Right lung (tissue), 5 donors: Measurements from ENCODE around the gene NHLRC4. TPM values are rescaled to one million over a fixed set of nuclear protein-coding genes. Genes with fewer than 3 reads are reported as not detected.

Source experiments
- DNase-seq, 2 donors: peaks; one replicate each; pipeline ENCODE4 v3.0.0-alpha.2; 2013
- polyA plus RNA-seq, 5 donors: library from polyadenylated mRNA; unstranded; fragments of 120-200 nt; gene quantifications; one replicate each; pipeline versions ENCODE4 v1.2.1 to v1.2.3, GENCODE V29; 2013; ENCODE audit warnings: inconsistent platforms in 1 of 5, low replicate concordance in 1 of 5; ENCODE audit not compliant: insufficient read length in 5 of 5, insufficient read depth in 1 of 5

The NHLRC4 gene
- polyA plus RNA-seq, 5 donors: 1.5 to 4.9 (median 2.9) TPM

- no peak for DNase-seq
Observed at GRCh38 chr16:529012-529575, 37.7 kb upstream of the NHLRC4 start.

GRCh38 chr16:530111-530817 lies 36.5 kb upstream of the NHLRC4 start:
- DNase-seq: no peak

- no peak for DNase-seq
Observed at GRCh38 chr16:531494-532125, 35.2 kb upstream of the NHLRC4 start.

- DNase-seq: no peak
Observed at GRCh38 chr16:533391-534123, 33.2 kb upstream of the NHLRC4 start.

GRCh38 chr16:534135-534534 lies 32.7 kb upstream of the NHLRC4 start:
- no peak for DNase-seq

- no peak for DNase-seq
Observed at GRCh38 chr16:534856-535445, 31.9 kb upstream of the NHLRC4 start.

- no peak for DNase-seq
Observed at GRCh38 chr16:535446-536405, 31.1 kb upstream of the NHLRC4 start.

- DNase-seq: no peak
Observed at GRCh38 chr16:536746-537145, 30.1 kb upstream of the NHLRC4 start.

GRCh38 chr16:537415-538335 lies 29.1 kb upstream of the NHLRC4 start:
- DNase-seq: no peak

- DNase-seq: no peak
Observed at GRCh38 chr16:539901-540530, 26.8 kb upstream of the NHLRC4 start.

- DNase-seq: no peak
Observed at GRCh38 chr16:540645-541340, 26.0 kb upstream of the NHLRC4 start.

GRCh38 chr16:543301-544164 lies 23.3 kb upstream of the NHLRC4 start:
- no peak for DNase-seq

- DNase-seq: no peak
Observed at GRCh38 chr16:544517-544916, 22.3 kb upstream of the NHLRC4 start.

- peak in 1 of 2 donors; percentile 20 for DNase-seq
Observed at GRCh38 chr16:546909-547770, 19.7 kb upstream of the NHLRC4 start.

GRCh38 chr16:548586-548985 lies 18.2 kb upstream of the NHLRC4 start:
- no peak for DNase-seq

- no peak for DNase-seq
Observed at GRCh38 chr16:549544-550263, 17.1 kb upstream of the NHLRC4 start.
